ENCODE measurements around the gene FDXR.
A peak's percentile ranks its signal among the peaks of the same experiment; 100 is the strongest.

The FDXR gene

GRCh38 chr17:74814453-74814852, 58.3 kb downstream of the FDXR start:
- H3K4me3 ChIP-seq (ENCODE audit: low read depth, low read length) = no peak overlapping the region
- TF ChIP-seq MAX (IDR thresholded peaks at IDR 0.05; ENCODE audit: low read depth, low read length) = no peak
- peak; percentile 16 for TF ChIP-seq CTCF (IDR thresholded peaks at IDR 0.05; ENCODE audit: low read depth, low read length)
- DNase-seq (ENCODE audit: low read depth) = no peak

Data from NB4 (cell line).